Endothelial cell of umbilical vein (primary cell): Measurements from ENCODE around the gene KRT74. TPM values are rescaled to one million over a fixed set of nuclear protein-coding genes. Genes with fewer than 3 reads are reported as not detected.

Experiments used
- BruUV-seq: library from RNA; stranded (reverse); fragments of 400-500 nt; replicated peaks from 2 replicates; lab custom pipeline; 2021; lab: Mats Ljungman, UMichigan
- CTCF ChIA-PET: fragments of 300-600, 350-600 bp; sonication (Branson Sonifier 250); formaldehyde crosslinking; loops from one replicate; lab custom pipeline; 2021; ENCODE audit warnings: antibody characterized with exemption, inconsistent platforms; lab: Charles Lee
- POLR2A ChIA-PET: fragments of 300-600, 350-600 bp; sonication (Branson Sonifier 250); formaldehyde crosslinking; loops from one replicate; lab custom pipeline; 2021; ENCODE audit warnings: antibody characterized with exemption, inconsistent platforms; lab: Charles Lee
- DNase-seq: peaks from one replicate; pipeline ENCODE4 v3.0.0-alpha.2; 2011; ENCODE audit warnings: low read depth, low spot score
- FAIRE-seq: peaks from 2 replicates; lab custom pipeline; 2011; peaks lifted over from hg19 to GRCh38; lab: Jason Lieb, UNC
- H2AFZ ChIP-seq: 2 replicates; pipeline ENCODE4 v1.6.0; 2012; ENCODE audit warnings: low read depth, low read length, control low read depth, inconsistent platforms
- H3K27ac ChIP-seq: 2 replicates; pipeline ENCODE4 v1.5.1; 2011; ENCODE audit warnings: low read depth, mild to moderate bottlenecking, control low read depth, low read length, moderate library complexity; ENCODE audit not compliant: insufficient read depth
- H3K27me3 ChIP-seq, 2 experiments: 2 replicates each; pipeline versions ENCODE4 v1.6.0 to v1.6.1; 2011; ENCODE audit warnings: low read length in 2 of 2, mixed read lengths in 1 of 2; ENCODE audit not compliant: control insufficient read depth in 2 of 2, insufficient read depth in 2 of 2
- H3K36me3 ChIP-seq, 2 experiments: 2 replicates in 1 of 2; 3 replicates in 1 of 2; pipeline ENCODE4 v1.5.1; 2011; ENCODE audit warnings: low read length in 2 of 2, mild to moderate bottlenecking in 1 of 2, moderate library complexity in 1 of 2; ENCODE audit not compliant: control insufficient read depth in 2 of 2, insufficient read depth in 2 of 2; ENCODE audit errors: extremely low read depth in 1 of 2
- H3K4me1 ChIP-seq: 3 replicates; pipeline ENCODE4 v1.5.1; 2011; ENCODE audit warnings: mild to moderate bottlenecking, low read length; ENCODE audit not compliant: control insufficient read depth, insufficient read depth; ENCODE audit errors: extremely low read depth
- H3K4me2 ChIP-seq: 2 replicates; pipeline ENCODE4 v1.6.1; 2011; ENCODE audit warnings: low read length, control low read depth, mixed read lengths; ENCODE audit not compliant: insufficient read depth
- H3K4me3 ChIP-seq, 3 experiments: fragments of 200-600 bp in 1 of 3; sonication (generic), shearing (Covaris generic) in 1 of 3; replicated peaks in 1 of 3; 2 replicates each; pipeline ENCODE4 v1.5.1; 2011 to 2016; ENCODE audit warnings: control low read depth in 3 of 3, low read length in 3 of 3, mild to moderate bottlenecking in 2 of 3, inconsistent platforms in 1 of 3, low read depth in 1 of 3, moderate library complexity in 1 of 3; ENCODE audit not compliant: insufficient read depth in 1 of 3
- H3K79me2 ChIP-seq: 2 replicates; pipeline ENCODE4 v1.6.0; 2012; ENCODE audit warnings: low read length, inconsistent platforms; ENCODE audit not compliant: control insufficient read depth, insufficient read depth
- H3K9ac ChIP-seq: replicated peaks from 2 replicates; pipeline ENCODE3; 2011; ENCODE audit warnings: low read length, control low read depth; ENCODE audit not compliant: insufficient read depth; ENCODE audit errors: extremely low read depth
- H3K9me1 ChIP-seq: replicated peaks from 3 replicates; pipeline ENCODE4 v1.6.0; 2011; ENCODE audit warnings: mild to moderate bottlenecking, low read length; ENCODE audit not compliant: control insufficient read depth, insufficient read depth; ENCODE audit errors: extremely low read depth
- H3K9me3 ChIP-seq: replicated peaks from 2 replicates; pipeline ENCODE4 v1.5.1; 2012; ENCODE audit warnings: low read length, inconsistent platforms; ENCODE audit not compliant: control insufficient read depth, insufficient read depth
- H4K20me1 ChIP-seq: replicated peaks from 2 replicates; pipeline ENCODE3; 2011; ENCODE audit warnings: mild to moderate bottlenecking, low read length; ENCODE audit not compliant: control insufficient read depth, insufficient read depth; ENCODE audit errors: extremely low read depth
- CTCF ChIP-seq, 2 donors: IDR thresholded peaks; 1 replicate in 1 of 2; 2 replicates in 1 of 2; pipeline ENCODE4 v1.5.1; 2011; ENCODE audit warnings: low read length in 2 of 2, mild to moderate bottlenecking in 2 of 2, moderate library complexity in 2 of 2, control low read depth in 1 of 2, inconsistent platforms in 1 of 2, low read depth in 1 of 2; ENCODE audit not compliant: insufficient read depth in 1 of 2; ENCODE audit errors: extremely low read depth in 1 of 2
- EZH2 ChIP-seq: IDR thresholded peaks from 2 replicates; pipeline ENCODE4 v1.6.1; 2012; ENCODE audit warnings: borderline replicate concordance, low read depth, mild to moderate bottlenecking, moderate library complexity, low read length, inconsistent platforms; ENCODE audit not compliant: severe bottlenecking
- FOS ChIP-seq: IDR thresholded peaks from 2 replicates; pipeline ENCODE4 v1.6.1; 2011; ENCODE audit warnings: mild to moderate bottlenecking, low read length, moderate library complexity, borderline replicate concordance; ENCODE audit not compliant: insufficient read depth
- GATA2 ChIP-seq: IDR thresholded peaks from 2 replicates; pipeline ENCODE4 v1.7.0; 2011; ENCODE audit warnings: low read depth, mild to moderate bottlenecking, moderate library complexity, mixed read lengths, low read length; ENCODE audit not compliant: insufficient read length, insufficient read depth
- JUN ChIP-seq: IDR thresholded peaks from 2 replicates; pipeline ENCODE4 v1.6.1; 2011; ENCODE audit warnings: borderline replicate concordance, low read depth; ENCODE audit not compliant: insufficient read length, insufficient read depth
- MAX ChIP-seq: IDR thresholded peaks from 2 replicates; pipeline ENCODE4 v1.6.1; 2011; ENCODE audit not compliant: insufficient read depth, insufficient read length
- MYC ChIP-seq: IDR thresholded peaks from one replicate; pipeline ENCODE4 v1.6.1; 2011; ENCODE audit warnings: mild to moderate bottlenecking, low read depth, low read length
- POLR2A ChIP-seq: IDR thresholded peaks from 2 replicates; pipeline ENCODE4 v1.6.1; 2012; ENCODE audit warnings: low read depth, mild to moderate bottlenecking, control low read depth, low read length
- POLR2AphosphoS5 ChIP-seq: IDR thresholded peaks from 2 replicates; pipeline ENCODE4 v1.6.1; 2012; ENCODE audit warnings: low read depth, mild to moderate bottlenecking, control low read depth, low read length, moderate library complexity; ENCODE audit not compliant: insufficient read depth
- dilution Hi-C: fragments of 300-500 bp; cut with MboI; formaldehyde crosslinking; loops from one replicate; pipeline ENCODE4 v1.15.0; 2019; ENCODE audit warnings: low sequenced_read_pairs; ENCODE audit not compliant: extremely low pct_ligation_motif_present
- intact Hi-C: fragments of 100-400 bp; cut with micrococcal nuclease; formaldehyde crosslinking; loops from one replicate; pipeline ENCODE4 v1.10.0; 2022
- polyA plus RNA-seq, 4 experiments: library from polyadenylated mRNA; depleted of rRNA in 3 of 4; stranded (reverse) in 3 of 4; unstranded in 1 of 4; fragments of >200 nt; gene quantifications; 2 replicates each; pipeline versions ENCODE4 v1.2.1 to v1.2.3, GENCODE V29; 2011 to 2012; ENCODE audit warnings: missing spikeins in 1 of 4
- total RNA-seq: library from RNA; stranded (reverse); gene quantifications from 2 replicates; pipeline ENCODE4 v1.2.3, GENCODE V29; 2021

Gene KRT74
- total and polyA plus RNA-seq, 2 donors (not counting 3 experiments of a cell fraction or from before 2014, with no cell fraction given): not detected

- Histone ChIP-seq H3K4me2 (no peak overlapping the region), H3K79me2 (no peaks in the 10 kb centered on the region), H3K27ac (no peak overlapping the region), H2AFZ (no peak overlapping the region), H4K20me1 (no peaks in the 10 kb centered on the region), H3K36me3 (no peaks in the 10 kb centered on the region), H3K27me3 (no peaks in the 10 kb centered on the region), H3K9me3 (no peaks in the 10 kb centered on the region), H3K4me1 (no peaks in the 10 kb centered on the region), H3K9me1 (no peaks in the 10 kb centered on the region), H3K9ac (no peak overlapping the region), H3K4me3 (no peak overlapping the region)
- no peak for TF ChIP-seq EZH2
- TF ChIP-seq POLR2AphosphoS5: no peak
- no peak for TF ChIP-seq MAX
- TF ChIP-seq JUN: no peak
- TF ChIP-seq FOS: no peak
- no peak for TF ChIP-seq CTCF (IDR thresholded peaks at IDR 0.05; ENCODE audit: extremely low read depth in 1 of 2, insufficient read depth in 1 of 2, low read depth in 1 of 2, low read length in 2 of 2)
- no peak for TF ChIP-seq POLR2A
- TF ChIP-seq MYC: no peak
- TF ChIP-seq GATA2: no peak
- no TSS peak for BruUV-seq
- intact Hi-C loops (no loop called here), dilution Hi-C loops (no loop called here)
- no peak for DNase-seq
- ChIA-PET CTCF (no interaction called here), POLR2A (no interaction called here)
- FAIRE-seq: no peak
Observed at GRCh38 chr12:52527121-52527800, 46.4 kb downstream of the KRT74 start.
